Activated T-cell treated with anti-CD3 and anti-CD28 coated beads, Interleukin-2, amount 50 U/mL, for 24 hours (primary cell): ENCODE data around the gene KIF17.

ENCODE experiments used
- DNase-seq: peaks from one replicate; pipeline ENCODE4 v3.0.0-alpha.2; 2020
- H3K27ac Mint-ChIP-seq: 2 replicates; pipeline ENCODE4 v1.8.0; 2020; ENCODE audit warnings: mild to moderate bottlenecking, mixed read lengths
- H3K27me3 Mint-ChIP-seq: 2 replicates; pipeline ENCODE4 v1.8.0; 2020; ENCODE audit warnings: mixed read lengths
- H3K36me3 Mint-ChIP-seq: 2 replicates; pipeline ENCODE4 v1.8.0; 2020; ENCODE audit warnings: low read depth, mixed read lengths
- H3K4me1 Mint-ChIP-seq: 2 replicates; pipeline ENCODE4 v1.8.0; 2020; ENCODE audit warnings: low read depth, mixed read lengths
- H3K4me3 Mint-ChIP-seq: 2 replicates; pipeline ENCODE4 v1.8.0; 2020; ENCODE audit warnings: mild to moderate bottlenecking, moderate library complexity, mixed read lengths
- H3K9me3 Mint-ChIP-seq: 2 replicates; pipeline ENCODE4 v1.8.0; 2020; ENCODE audit warnings: mixed read lengths

Gene KIF17

DNA sequence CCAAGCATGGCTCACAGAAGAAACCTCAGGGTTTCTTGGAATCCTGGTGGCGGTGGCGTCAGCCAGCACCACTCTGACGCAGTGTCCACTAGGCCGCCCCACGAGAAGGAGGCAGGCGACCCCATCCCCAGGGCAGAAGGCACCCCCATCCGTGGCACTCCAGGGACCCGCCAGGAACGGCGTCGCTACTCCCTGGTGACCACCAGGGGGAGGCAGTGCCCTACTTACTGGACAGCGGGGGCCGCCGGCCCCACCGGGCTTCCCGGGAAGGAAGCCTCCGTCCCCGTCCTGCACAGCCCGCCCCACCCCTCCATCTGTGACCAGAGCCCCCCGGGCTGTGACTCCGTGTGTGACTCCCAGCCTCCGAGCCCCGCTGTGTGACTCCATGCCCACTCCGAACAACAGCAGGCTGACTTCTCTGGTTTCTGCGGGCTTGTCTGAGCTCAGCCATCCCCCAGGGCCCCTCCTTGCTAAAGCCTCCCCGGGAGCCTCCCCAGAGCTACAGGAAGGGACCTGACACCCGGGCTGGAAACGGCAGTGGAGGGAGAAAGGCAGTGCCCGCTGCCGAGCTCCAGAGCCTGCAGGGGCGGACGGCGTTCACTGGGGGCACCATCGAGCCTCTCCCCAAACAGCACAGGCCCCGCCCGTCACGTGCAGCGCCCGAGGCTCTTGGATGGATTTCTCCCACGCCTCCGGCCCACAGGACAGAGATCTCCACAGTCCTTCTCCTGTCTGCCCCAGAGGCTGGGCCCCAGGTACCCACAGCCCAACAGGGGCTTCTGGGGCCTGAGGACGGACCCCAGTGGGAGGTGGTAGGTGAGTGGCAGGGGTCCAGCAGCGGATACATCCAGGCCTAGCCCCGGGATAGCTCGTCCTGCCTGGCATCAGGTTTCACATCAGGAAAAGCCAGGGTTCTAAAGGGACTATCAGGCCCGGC, 21.1 kb downstream of the KIF17 start:
- Mint-ChIP-seq H3K36me3 (no peaks in the 10 kb centered on the region), H3K9me3 (no peaks in the 10 kb centered on the region), H3K4me1 (peaks cover 9% of the 10 kb centered on the region), H3K27ac (peak overlapping the region; percentile 79), H3K4me3 (peak overlapping the region; percentile 82), H3K27me3 (peaks cover 2% of the 10 kb centered on the region)
- peak; percentile 84 for DNase-seq

- peaks cover 2% of the 10 kb centered on the region for H3K27me3 Mint-ChIP-seq
- H3K9me3 Mint-ChIP-seq, result no peaks in the 10 kb centered on the region
- no peak overlapping the region for H3K27ac Mint-ChIP-seq
- H3K36me3 Mint-ChIP-seq, result no peaks in the 10 kb centered on the region
- no peak for DNase-seq
- H3K4me1 Mint-ChIP-seq, result peaks cover 9% of the 10 kb centered on the region
- H3K4me3 Mint-ChIP-seq, result no peak overlapping the region
Measured at GRCh38 chr1:20695515-20695914, 22.3 kb downstream of the KIF17 start.

DNA sequence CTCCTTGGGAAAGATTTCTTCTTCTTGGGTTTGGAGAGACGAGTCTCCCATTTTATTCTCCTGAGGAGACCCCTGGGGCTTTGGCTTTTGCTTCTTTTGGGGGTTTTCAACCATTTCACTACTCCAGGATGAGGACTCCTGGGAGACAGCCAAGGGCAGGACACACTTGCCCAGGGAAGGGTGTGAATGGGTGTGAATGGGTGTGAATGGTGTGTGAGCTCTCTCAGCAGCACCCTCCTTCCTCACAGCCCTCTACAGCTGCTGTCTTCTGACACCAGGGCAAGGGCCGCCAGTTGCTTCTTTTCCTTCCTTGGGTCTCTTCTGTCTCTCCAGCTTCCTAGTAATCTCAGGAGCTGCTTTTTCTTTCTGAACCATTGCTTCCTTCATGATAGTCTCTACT, 24.2 kb downstream of the KIF17 start:
- Mint-ChIP-seq H3K36me3 (no peaks in the 10 kb centered on the region), H3K4me1 (peaks cover 9% of the 10 kb centered on the region), H3K9me3 (no peaks in the 10 kb centered on the region), H3K27me3 (peaks cover 2% of the 10 kb centered on the region), H3K4me3 (no peak overlapping the region), H3K27ac (no peak overlapping the region)
- DNase-seq, result no peak

- Mint-ChIP-seq H3K4me3 (no peak overlapping the region), H3K27ac (no peak overlapping the region)
Measured at GRCh38 chr1:20691872-20692271, 25.9 kb downstream of the KIF17 start.

DNA sequence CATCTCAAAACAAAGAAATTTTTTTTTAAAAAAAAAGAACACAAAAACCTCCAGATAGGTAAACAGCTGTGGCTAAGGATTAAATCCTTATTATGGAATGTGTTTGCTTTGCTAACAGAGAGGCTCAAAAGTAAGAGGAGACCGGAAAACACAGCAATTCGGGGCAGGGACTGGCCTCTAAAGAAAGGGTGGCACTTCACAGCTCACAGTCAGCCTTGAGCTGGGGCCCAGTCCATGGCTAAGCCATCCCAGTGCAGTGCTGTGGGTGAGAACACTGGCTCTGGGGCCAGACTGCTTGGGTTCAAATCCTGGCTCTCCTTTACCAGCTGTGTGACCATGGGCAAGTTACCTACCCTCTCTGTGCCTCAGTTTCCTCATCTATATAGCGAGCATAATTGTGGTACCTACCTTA, 28.2 kb downstream of the KIF17 start:
- Mint-ChIP-seq H3K27ac (no peak overlapping the region), H3K4me3 (no peak overlapping the region), H3K9me3 (no peaks in the 10 kb centered on the region), H3K36me3 (no peaks in the 10 kb centered on the region), H3K27me3 (peaks cover 8% of the 10 kb centered on the region), H3K4me1 (no peaks in the 10 kb centered on the region)
- no peak for DNase-seq

More at GRCh38 chr1:20691872-20692271, 25.9 kb downstream of the KIF17 start:
- no peaks in the 10 kb centered on the region for H3K36me3 Mint-ChIP-seq
- no peaks in the 10 kb centered on the region for H3K9me3 Mint-ChIP-seq
- peaks cover 2% of the 10 kb centered on the region for H3K27me3 Mint-ChIP-seq
- no peak for DNase-seq
- peaks cover 6% of the 10 kb centered on the region for H3K4me1 Mint-ChIP-seq

DNA sequence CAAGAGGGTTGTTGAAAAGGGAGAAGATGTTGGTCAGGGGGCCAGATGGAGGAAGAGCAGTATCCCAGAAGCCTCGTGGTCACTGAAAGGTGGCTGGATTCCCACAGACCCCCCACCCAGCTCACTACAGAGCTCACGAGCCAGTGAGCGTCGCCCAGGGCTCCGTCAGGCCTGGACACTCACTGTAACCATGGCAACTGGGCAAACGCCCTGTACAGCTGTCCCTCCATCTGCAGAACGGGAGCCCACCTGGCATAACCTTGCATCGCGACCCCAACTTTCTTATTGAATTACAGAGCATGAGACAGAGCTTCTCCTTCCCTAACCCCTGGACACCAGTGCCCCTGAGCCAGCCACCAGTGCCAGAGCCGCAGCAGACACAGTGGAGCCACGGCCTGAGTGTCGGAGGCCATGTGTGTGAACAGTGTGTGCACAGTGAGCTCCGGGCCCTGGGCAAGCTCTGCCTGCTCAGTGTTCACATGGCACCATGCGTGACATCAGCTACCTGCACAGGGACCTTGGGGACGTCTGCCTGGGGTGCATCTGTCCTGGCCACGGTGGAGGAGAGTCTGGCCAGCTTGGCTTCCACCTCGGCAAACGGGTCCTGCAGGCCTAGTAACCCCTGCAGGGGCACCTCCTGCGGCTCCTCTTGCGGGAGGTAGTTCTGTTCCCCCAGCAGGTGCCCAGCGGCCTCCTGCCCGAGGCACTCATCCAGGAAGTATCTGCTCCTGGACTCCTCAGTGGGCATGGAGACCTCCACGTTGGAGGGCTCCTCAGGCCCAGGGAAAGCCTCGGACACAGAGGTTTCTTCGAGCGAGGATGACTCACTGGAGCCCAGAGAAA, 30.7 kb downstream of the KIF17 start:
- no peak for DNase-seq
- H3K4me3 Mint-ChIP-seq, result no peak overlapping the region
- H3K36me3 Mint-ChIP-seq, result no peaks in the 10 kb centered on the region
- H3K4me1 Mint-ChIP-seq, result no peaks in the 10 kb centered on the region
- peaks cover 8% of the 10 kb centered on the region for H3K27me3 Mint-ChIP-seq
- H3K27ac Mint-ChIP-seq, result no peak overlapping the region
- no peaks in the 10 kb centered on the region for H3K9me3 Mint-ChIP-seq

DNA sequence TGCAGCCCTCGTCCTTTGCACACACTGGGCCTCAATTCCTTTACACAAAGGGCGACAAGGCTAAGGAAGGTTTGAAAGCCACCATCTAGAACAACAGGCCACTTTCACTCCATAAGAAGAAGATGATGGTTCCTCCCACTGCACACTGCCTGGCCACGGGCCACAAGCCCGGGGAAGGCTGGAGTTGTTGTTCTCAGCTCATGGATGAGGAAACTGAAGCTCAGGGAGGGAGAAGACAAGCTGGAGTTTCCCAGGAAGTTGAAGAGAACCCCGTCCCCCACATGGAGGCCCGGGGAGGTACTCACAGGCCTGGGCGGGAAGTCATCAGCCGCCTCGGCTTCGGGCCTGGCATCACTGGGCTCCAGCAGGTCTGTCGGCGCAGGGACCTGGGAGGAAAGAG, 32.1 kb downstream of the KIF17 start:
- H3K9me3 Mint-ChIP-seq, result no peaks in the 10 kb centered on the region
- no peak for DNase-seq
- no peak overlapping the region for H3K4me3 Mint-ChIP-seq
- no peaks in the 10 kb centered on the region for H3K4me1 Mint-ChIP-seq
- H3K27me3 Mint-ChIP-seq, result peaks cover 8% of the 10 kb centered on the region
- H3K27ac Mint-ChIP-seq, result no peak overlapping the region
- no peaks in the 10 kb centered on the region for H3K36me3 Mint-ChIP-seq

GRCh38 chr1:20685099-20685662, 32.6 kb downstream of the KIF17 start:
- H3K27me3 Mint-ChIP-seq, result peaks cover 10% of the 10 kb centered on the region
- no peak overlapping the region for H3K4me3 Mint-ChIP-seq
- H3K36me3 Mint-ChIP-seq, result no peaks in the 10 kb centered on the region
- no peak for DNase-seq
- no peaks in the 10 kb centered on the region for H3K9me3 Mint-ChIP-seq
- H3K27ac Mint-ChIP-seq, result no peak overlapping the region
- no peaks in the 10 kb centered on the region for H3K4me1 Mint-ChIP-seq

DNA sequence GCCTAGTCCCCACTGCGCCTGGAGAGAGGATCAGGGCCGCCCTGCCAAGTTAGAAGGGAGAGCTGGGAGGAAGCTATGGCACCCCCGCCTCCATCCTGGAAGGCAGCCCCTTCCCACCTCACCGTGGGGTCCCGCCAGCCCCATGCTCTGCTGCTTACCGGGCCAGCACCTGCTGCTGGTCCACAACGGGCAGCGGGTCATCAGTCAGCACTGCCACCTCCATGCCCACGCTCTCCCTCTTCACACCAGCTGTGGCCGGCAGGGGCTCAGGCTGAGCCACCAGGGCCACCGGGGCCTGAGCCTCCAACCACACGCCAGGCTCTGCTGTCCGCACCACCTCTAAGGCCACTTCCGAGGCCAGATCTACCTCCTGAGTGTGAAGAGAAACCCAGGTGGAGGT, 33.2 kb downstream of the KIF17 start:
- DNase-seq, result no peak
- Mint-ChIP-seq H3K4me1 (no peaks in the 10 kb centered on the region), H3K27me3 (peaks cover 13% of the 10 kb centered on the region), H3K27ac (no peak overlapping the region), H3K4me3 (no peak overlapping the region), H3K9me3 (no peaks in the 10 kb centered on the region), H3K36me3 (no peaks in the 10 kb centered on the region)

GRCh38 chr1:20684050-20684620, 33.7 kb downstream of the KIF17 start:
- Mint-ChIP-seq H3K27ac (no peak overlapping the region), H3K4me1 (no peaks in the 10 kb centered on the region), H3K4me3 (no peak overlapping the region), H3K27me3 (peaks cover 16% of the 10 kb centered on the region), H3K36me3 (no peaks in the 10 kb centered on the region), H3K9me3 (no peaks in the 10 kb centered on the region)
- no peak for DNase-seq

DNA sequence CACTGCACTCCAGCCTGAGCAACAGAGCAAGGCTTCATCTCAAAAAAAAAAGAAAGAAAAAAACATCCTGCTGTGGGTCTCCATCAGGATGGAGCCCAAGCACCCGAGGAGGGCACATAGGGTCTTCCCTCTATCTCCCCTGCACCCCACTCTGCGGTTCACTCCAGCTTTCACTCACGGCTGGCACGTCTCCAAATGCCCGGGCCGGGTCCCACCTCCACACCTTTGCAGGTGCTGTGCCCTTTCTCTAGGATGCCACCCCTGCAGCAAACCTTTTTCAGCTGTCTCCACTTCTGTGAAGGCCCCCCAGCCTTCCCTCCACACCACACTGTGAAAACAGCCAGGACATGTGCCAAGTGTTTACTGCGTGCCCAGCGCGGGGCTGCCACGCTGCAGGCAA, 34.2 kb downstream of the KIF17 start:
- peaks cover 20% of the 10 kb centered on the region for H3K27me3 Mint-ChIP-seq
- peaks cover under 1% of the 10 kb centered on the region for H3K9me3 Mint-ChIP-seq
- H3K4me1 Mint-ChIP-seq, result peaks cover 3% of the 10 kb centered on the region
- H3K27ac Mint-ChIP-seq, result no peak overlapping the region
- no peak for DNase-seq
- H3K4me3 Mint-ChIP-seq, result no peak overlapping the region
- H3K36me3 Mint-ChIP-seq, result no peaks in the 10 kb centered on the region

DNA sequence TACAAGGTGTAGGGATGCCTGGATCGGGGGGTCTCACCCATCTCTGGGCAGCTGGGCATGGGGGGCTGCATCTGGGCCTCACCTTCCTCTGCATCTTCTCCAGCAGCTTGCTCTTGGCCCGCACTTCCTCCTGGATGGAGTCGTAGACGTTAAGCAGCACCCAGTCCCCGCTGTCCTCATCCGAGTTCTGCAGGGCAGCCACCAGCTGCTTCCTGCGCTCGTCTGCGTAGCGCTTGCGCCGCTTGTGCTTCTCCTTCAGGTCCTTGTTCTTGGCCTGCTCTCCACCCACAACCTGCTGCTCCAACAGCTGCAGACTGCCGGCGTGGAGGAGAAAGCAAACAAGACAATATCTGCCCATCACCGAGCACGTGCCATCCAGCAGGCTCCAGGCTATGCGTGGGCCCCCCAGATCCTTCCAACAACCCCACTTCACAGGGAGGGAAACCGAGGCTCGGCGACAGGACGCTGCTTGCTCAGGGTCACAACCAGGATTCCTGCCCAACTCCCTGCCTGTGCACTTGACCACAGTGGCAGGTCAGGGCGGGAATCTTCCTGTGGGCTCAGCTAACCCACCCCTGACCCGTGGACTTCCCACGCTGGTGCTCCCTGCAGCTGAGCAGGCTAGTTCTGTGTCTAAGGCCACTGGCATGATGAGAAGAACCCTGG, 35.1 kb downstream of the KIF17 start:
- Mint-ChIP-seq H3K9me3 (peaks cover 7% of the 10 kb centered on the region), H3K4me3 (no peak overlapping the region), H3K27me3 (peaks cover 27% of the 10 kb centered on the region), H3K27ac (no peak overlapping the region), H3K4me1 (peaks cover 10% of the 10 kb centered on the region), H3K36me3 (peaks cover 2% of the 10 kb centered on the region)
- no peak for DNase-seq

DNA sequence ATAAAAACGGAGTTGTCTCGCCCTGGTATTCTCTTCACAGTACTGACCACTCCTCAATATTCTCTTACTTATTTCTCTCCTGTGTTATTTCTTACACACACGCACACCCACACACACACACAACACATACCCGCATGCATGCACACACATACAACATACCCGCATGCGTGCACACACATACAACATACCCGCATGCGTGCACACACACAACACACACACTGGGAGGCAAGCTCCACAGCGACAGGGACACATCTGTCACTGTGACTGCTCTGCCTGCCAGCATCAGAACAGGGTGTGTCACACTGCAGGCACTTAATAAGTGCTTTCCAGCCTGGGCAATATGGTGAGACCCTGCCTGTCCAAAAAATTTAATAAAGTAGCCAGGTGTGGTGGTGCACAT, 35.8 kb downstream of the KIF17 start:
- Mint-ChIP-seq H3K4me3 (no peak overlapping the region), H3K27me3 (peaks cover 34% of the 10 kb centered on the region), H3K4me1 (peaks cover 10% of the 10 kb centered on the region), H3K27ac (no peak overlapping the region), H3K9me3 (peaks cover 12% of the 10 kb centered on the region), H3K36me3 (peaks cover 3% of the 10 kb centered on the region)
- no peak for DNase-seq

- H3K4me3 Mint-ChIP-seq, result no peak overlapping the region
- peaks cover 10% of the 10 kb centered on the region for H3K4me1 Mint-ChIP-seq
- peaks cover 3% of the 10 kb centered on the region for H3K36me3 Mint-ChIP-seq
- DNase-seq, result no peak
- peaks cover 12% of the 10 kb centered on the region for H3K9me3 Mint-ChIP-seq
- H3K27ac Mint-ChIP-seq, result no peak overlapping the region
- peaks cover 42% of the 10 kb centered on the region for H3K27me3 Mint-ChIP-seq
Measured at GRCh38 chr1:20680269-20680668, 37.5 kb downstream of the KIF17 start.
